Measurements from ENCODE around the gene ANKRD44.

GRCh38 chr2:197058777-197059300 is 251.7 kb downstream of the ANKRD44 start:
- TF ChIP-seq CTCF (IDR thresholded peaks at IDR 0.05) (no peak), POLR2A (IDR thresholded peaks at IDR 0.05) (no peak)
